ENCODE data around the gene ZNF331.

- TF ChIP-seq POLR2A (IDR thresholded peaks at IDR 0.05; ENCODE audit: low read depth, low read length) = no peak
- TF ChIP-seq, protein P1, sequence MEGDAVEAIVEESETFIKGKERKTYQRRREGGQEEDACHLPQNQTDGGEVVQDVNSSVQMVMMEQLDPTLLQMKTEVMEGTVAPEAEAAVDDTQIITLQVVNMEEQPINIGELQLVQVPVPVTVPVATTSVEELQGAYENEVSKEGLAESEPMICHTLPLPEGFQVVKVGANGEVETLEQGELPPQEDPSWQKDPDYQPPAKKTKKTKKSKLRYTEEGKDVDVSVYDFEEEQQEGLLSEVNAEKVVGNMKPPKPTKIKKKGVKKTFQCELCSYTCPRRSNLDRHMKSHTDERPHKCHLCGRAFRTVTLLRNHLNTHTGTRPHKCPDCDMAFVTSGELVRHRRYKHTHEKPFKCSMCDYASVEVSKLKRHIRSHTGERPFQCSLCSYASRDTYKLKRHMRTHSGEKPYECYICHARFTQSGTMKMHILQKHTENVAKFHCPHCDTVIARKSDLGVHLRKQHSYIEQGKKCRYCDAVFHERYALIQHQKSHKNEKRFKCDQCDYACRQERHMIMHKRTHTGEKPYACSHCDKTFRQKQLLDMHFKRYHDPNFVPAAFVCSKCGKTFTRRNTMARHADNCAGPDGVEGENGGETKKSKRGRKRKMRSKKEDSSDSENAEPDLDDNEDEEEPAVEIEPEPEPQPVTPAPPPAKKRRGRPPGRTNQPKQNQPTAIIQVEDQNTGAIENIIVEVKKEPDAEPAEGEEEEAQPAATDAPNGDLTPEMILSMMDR (conservative IDR thresholded peaks at IDR 0.05; ENCODE audit: low read depth, low read length) = no peak
- TF ChIP-seq RCOR1 (IDR thresholded peaks at IDR 0.05; ENCODE audit: insufficient replicate concordance, low read length) = no peak
- TF ChIP-seq SMC3 (IDR thresholded peaks at IDR 0.05; ENCODE audit: low read depth, low read length) = no peak
- no peak for TF ChIP-seq RAD21 (IDR thresholded peaks at IDR 0.05; ENCODE audit: low read length)
- TF ChIP-seq USF2 (IDR thresholded peaks at IDR 0.05; ENCODE audit: low read depth, low read length) = no peak
- TF ChIP-seq, protein P2, sequence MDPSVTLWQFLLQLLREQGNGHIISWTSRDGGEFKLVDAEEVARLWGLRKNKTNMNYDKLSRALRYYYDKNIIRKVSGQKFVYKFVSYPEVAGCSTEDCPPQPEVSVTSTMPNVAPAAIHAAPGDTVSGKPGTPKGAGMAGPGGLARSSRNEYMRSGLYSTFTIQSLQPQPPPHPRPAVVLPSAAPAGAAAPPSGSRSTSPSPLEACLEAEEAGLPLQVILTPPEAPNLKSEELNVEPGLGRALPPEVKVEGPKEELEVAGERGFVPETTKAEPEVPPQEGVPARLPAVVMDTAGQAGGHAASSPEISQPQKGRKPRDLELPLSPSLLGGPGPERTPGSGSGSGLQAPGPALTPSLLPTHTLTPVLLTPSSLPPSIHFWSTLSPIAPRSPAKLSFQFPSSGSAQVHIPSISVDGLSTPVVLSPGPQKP (IDR thresholded peaks at IDR 0.05; ENCODE audit: borderline replicate concordance, low read depth, low read length) = no peak
- no peak for TF ChIP-seq FOS (IDR thresholded peaks at IDR 0.05; ENCODE audit: low read depth, low read length)
- no peak for TF ChIP-seq MXI1 (IDR thresholded peaks at IDR 0.05; ENCODE audit: borderline replicate concordance, low read depth, low read length)
- no peak for TF ChIP-seq CEBPB (IDR thresholded peaks at IDR 0.05; ENCODE audit: low read depth, low read length)
- no peak for TF ChIP-seq CHD1 (IDR thresholded peaks at IDR 0.05; ENCODE audit: low read depth, low read length)
- TF ChIP-seq RFX5 (IDR thresholded peaks at IDR 0.05; ENCODE audit: low read depth, low read length) = no peak
- TF ChIP-seq MAFK (IDR thresholded peaks at IDR 0.05; ENCODE audit: low read depth, low read length) = no peak
Measured at GRCh38 chr19:53571339-53571738, 33.4 kb downstream of the ZNF331 start.

Measured in IMR-90 (cell line).